GM21786 (cell line): ENCODE measurements around the gene EFHC1.

Experiments
- ATAC-seq: cut with Tn5 transposase; IDR thresholded peaks from one replicate; pipeline ENCODE4 v1.9.1; 2021; ENCODE audit not compliant: unreplicated experiment

The EFHC1 gene

GRCh38 chr6:52553158-52553557, 133.0 kb downstream of the EFHC1 start:
- ATAC-seq, result no peak

- ATAC-seq, result no peak
These were observed 133.6 kb downstream of the EFHC1 start for GRCh38 chr6:52553719-52554118.

- no peak for ATAC-seq
These were observed 134.6 kb downstream of the EFHC1 start for GRCh38 chr6:52554684-52555280.

GRCh38 chr6:52555518-52556233, 135.5 kb downstream of the EFHC1 start:
- ATAC-seq, result no peak

- no peak for ATAC-seq
These were observed 137.5 kb downstream of the EFHC1 start for GRCh38 chr6:52557389-52558265.

- ATAC-seq, result no peak
These were observed 138.3 kb downstream of the EFHC1 start for GRCh38 chr6:52558266-52559000.

- no peak for ATAC-seq
These were observed 140.3 kb downstream of the EFHC1 start for GRCh38 chr6:52560462-52560861.

GRCh38 chr6:52562911-52563310, 142.8 kb downstream of the EFHC1 start:
- no peak for ATAC-seq

- no peak for ATAC-seq
These were observed 144.7 kb downstream of the EFHC1 start for GRCh38 chr6:52564856-52565255.

GRCh38 chr6:52566201-52566600, 146.1 kb downstream of the EFHC1 start:
- ATAC-seq, result peak; percentile 81

- ATAC-seq, result no peak
These were observed 146.7 kb downstream of the EFHC1 start for GRCh38 chr6:52566853-52567279.

GRCh38 chr6:52568320-52568719, 148.2 kb downstream of the EFHC1 start:
- no peak for ATAC-seq

- ATAC-seq, result no peak
These were observed 150.2 kb downstream of the EFHC1 start for GRCh38 chr6:52570291-52570700.

- no peak for ATAC-seq
These were observed 151.1 kb downstream of the EFHC1 start for GRCh38 chr6:52571099-52571755.

- no peak for ATAC-seq
These were observed 152.4 kb downstream of the EFHC1 start for GRCh38 chr6:52572536-52572935.

- no peak for ATAC-seq
These were observed 153.2 kb downstream of the EFHC1 start for GRCh38 chr6:52573295-52573694.
